Right lobe of liver (tissue), 4 donors: ENCODE results near the gene AMACR.

Experiments
- POLR2A ChIP-seq: fragments of 450-650 bp; IDR thresholded peaks from one replicate; pipeline ENCODE4 v1.6.1; 2017; ENCODE audit warnings: antibody characterized with exemption, mild to moderate bottlenecking
- TF ChIP-seq, protein P1 (sequence below), 4 donors: fragments of 200-600 bp in 3 of 4; fragments of 450-650 bp in 1 of 4; IDR thresholded peaks; one replicate each; pipeline versions ENCODE4 v1.5.1 to v1.8.0; 2016 to 2022; ENCODE audit warnings: antibody characterized with exemption in 4 of 4, mild to moderate bottlenecking in 2 of 4
- donor health status: DM: no; HTN: no; CAD: no.
- donor health status: DM: no; HTN: no; CAD: no.
- donor health status: DM: no; HTN: yes; CAD: no.

DNA sequence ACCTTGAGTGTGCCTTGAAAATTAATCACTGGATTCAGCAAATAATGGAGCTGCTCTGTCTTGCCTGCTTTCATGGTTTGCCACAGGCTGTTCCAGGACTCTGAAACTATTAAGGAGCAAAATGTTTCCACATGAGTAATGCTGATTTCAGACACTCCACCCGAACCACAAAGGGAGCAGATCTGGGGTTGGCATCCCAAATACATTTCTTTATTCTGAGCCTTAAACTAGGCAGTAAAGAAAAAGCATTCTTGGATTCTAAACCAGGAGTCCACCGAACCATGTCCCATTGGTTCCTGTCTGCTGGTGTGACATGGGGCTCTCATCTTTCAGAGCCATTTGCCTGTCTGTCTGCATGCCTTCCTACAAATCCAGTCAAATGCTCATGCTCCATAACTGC lies 45.3 kb upstream of the AMACR start:
- TF ChIP-seq, protein P1, sequence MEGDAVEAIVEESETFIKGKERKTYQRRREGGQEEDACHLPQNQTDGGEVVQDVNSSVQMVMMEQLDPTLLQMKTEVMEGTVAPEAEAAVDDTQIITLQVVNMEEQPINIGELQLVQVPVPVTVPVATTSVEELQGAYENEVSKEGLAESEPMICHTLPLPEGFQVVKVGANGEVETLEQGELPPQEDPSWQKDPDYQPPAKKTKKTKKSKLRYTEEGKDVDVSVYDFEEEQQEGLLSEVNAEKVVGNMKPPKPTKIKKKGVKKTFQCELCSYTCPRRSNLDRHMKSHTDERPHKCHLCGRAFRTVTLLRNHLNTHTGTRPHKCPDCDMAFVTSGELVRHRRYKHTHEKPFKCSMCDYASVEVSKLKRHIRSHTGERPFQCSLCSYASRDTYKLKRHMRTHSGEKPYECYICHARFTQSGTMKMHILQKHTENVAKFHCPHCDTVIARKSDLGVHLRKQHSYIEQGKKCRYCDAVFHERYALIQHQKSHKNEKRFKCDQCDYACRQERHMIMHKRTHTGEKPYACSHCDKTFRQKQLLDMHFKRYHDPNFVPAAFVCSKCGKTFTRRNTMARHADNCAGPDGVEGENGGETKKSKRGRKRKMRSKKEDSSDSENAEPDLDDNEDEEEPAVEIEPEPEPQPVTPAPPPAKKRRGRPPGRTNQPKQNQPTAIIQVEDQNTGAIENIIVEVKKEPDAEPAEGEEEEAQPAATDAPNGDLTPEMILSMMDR (IDR thresholded peaks at IDR 0.05): no peak
- TF ChIP-seq POLR2A: no peak
